Measurements from ENCODE around the gene NRXN2. TPM values are rescaled to one million over a fixed set of nuclear protein-coding genes. Genes with fewer than 3 reads are reported as not detected.
"Not testable (repeated sequence)": the region's sequence is repeated elsewhere in the genome, so short reads cannot be mapped to it uniquely, and the experiment has no call there.

The NRXN2 gene
- polyA plus RNA-seq, 3 donors: 1.2 to 4.6 (median 2.7) TPM

- WGBS, 3 donors: 5 to 11% (median 7%) methylated on average over 31 to 39 of the region's 39 CpGs
- H3K27ac ChIP-seq (ENCODE audit: low read depth, low read length): no peak overlapping the region
Observed at GRCh38 chr11:64713781-64714363, 9.1 kb downstream of the NRXN2 start.

- WGBS, 3 donors: 2 to 3% (median 2%) methylated on average over 74 to 111 of the region's 111 CpGs
Observed at GRCh38 chr11:64713016-64713707, 9.8 kb downstream of the NRXN2 start.

GRCh38 chr11:64712430-64713015, 10.5 kb downstream of the NRXN2 start:
- 6 to 11% (median 10%) methylated on average over 37 to 45 of the region's 45 CpGs for WGBS, 3 donors
- H3K27ac ChIP-seq (ENCODE audit: low read depth, low read length): no peak overlapping the region

More at GRCh38 chr11:64713016-64713707, 9.8 kb downstream of the NRXN2 start:
- H3K27ac ChIP-seq (ENCODE audit: low read depth, low read length): no peak overlapping the region

DNA sequence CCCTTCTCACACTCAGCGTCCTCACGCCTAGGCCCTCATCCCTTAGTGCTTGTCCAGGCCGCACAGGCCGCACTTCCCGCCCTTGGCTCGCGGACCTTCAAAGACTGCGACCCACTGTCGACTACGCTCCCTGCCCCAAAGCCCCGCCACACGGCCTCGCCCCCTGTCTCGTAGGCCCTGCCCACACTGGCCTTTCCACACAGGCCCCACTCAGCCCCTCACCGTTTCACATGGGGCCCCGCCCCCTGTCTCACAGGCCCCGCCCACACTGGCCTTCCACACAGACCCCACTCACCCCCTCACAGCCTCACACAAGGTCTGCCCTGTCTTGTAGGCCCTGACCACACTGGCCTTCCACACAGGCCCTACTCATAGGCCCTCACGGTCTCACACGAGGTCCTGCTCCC, 11.0 kb downstream of the NRXN2 start:
- H3K27ac ChIP-seq (ENCODE audit: low read depth, low read length): no peak overlapping the region
- WGBS, 3 donors: 36 to 45% (median 43%) methylated on average over 19 of the region's 19 CpGs

GRCh38 chr11:64711138-64711955, 11.7 kb downstream of the NRXN2 start:
- H3K27ac ChIP-seq (ENCODE audit: low read depth, low read length): no peak overlapping the region
- WGBS, 3 donors: 13 to 19% (median 14%) methylated on average over 40 to 46 of the region's 46 CpGs

GRCh38 chr11:64710418-64711137, 12.4 kb downstream of the NRXN2 start:
- no peak overlapping the region for H3K27ac ChIP-seq (ENCODE audit: low read depth, low read length)
- WGBS, 3 donors: 32 to 49% (median 40%) methylated on average over 13 of the region's 13 CpGs

DNA sequence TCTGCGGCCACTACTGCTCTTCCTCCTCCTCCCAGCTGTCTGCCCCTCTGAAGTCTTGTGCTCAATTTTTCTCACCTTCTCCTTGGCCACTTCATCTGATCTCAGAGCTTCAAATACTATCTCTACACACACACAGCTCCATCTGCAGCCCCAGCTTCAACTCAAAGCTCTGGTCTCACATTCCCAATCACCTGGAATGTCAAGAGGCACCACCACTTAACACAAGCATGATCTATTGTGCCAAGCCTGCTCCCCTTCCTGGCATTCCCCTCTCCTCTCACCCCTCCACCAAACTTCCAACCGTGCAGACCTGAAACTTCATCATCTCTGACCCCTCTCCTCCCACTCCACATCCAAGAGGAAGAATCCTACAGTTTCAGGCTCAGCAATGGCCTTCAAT, 17.5 kb downstream of the NRXN2 start:
- no peak overlapping the region for H3K27ac ChIP-seq (ENCODE audit: low read depth, low read length)
- WGBS, 3 donors: 33 to 67% (median 60%) methylated on average over 2 of the region's 2 CpGs

DNA sequence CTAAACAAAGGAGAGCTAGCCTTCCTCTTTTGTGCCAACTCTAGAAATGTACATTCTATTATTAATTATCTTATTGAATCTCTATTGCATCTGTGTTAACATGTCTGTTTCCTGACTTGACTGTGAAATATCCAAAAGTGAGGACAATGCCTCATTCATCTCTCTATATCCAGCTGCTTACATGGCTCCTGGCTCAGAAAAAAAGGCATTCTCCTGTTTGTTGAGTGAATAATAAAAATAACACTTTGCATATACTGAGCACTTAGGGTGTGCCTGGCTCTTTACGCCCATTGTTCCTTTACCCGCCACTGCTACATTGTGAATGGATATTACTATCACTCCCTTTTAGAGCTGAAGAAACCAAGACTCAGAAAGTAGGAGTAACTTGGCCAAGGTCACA, 19.9 kb downstream of the NRXN2 start:
- 94 to 95% (median 94%) methylated on average over 2 of the region's 2 CpGs for WGBS, 3 donors
- H3K27ac ChIP-seq (ENCODE audit: low read depth, low read length): no peak overlapping the region

GRCh38 chr11:64701956-64702355, 21.0 kb downstream of the NRXN2 start:
- not testable (repeated sequence) for H3K27ac ChIP-seq (ENCODE audit: low read depth, low read length)
- WGBS, 3 donors: 80 to 92% (median 87%) methylated on average over 19 to 28 of the region's 29 CpGs

- 78 to 93% (median 89%) methylated on average over 1 of the region's 1 CpG for WGBS, 3 donors
- H3K27ac ChIP-seq (ENCODE audit: low read depth, low read length): no peak overlapping the region
Observed at GRCh38 chr11:64698427-64698826, 24.6 kb downstream of the NRXN2 start.

DNA sequence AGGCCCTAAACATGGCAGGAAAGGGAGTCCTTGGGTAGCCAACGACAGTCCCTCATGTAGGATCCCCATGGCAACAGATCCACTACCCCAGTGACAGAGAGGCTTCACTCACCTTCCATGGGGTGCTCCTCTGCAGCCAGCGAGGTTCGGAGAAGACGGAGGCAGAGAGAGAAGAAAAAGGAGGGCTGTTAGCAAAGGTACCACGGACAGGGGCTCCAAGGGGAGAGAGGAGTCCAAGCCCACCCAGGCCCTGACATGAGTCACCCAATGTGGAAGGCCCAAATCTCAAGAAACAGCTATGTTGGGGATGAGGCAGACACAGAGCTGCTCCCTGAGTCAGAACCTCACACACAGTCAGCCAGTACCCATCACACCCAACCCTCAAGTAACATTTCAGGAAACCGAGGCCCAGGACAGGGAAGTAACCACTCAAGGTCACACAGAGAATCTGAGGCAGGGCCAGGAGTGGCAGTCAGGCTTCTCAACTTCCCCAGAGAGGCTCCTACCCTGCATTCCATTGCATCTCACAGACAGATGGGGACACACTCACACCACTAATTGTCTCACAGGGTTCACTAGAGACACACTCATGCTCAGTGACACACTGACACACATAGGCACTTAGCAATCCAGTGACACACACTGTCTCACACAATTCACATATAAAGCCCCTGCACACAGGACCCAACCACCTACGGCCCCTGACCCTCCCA, 25.2 kb downstream of the NRXN2 start:
- 75 to 88% (median 79%) methylated on average over 7 of the region's 7 CpGs for WGBS, 3 donors
- no peak overlapping the region for H3K27ac ChIP-seq (ENCODE audit: low read depth, low read length)

DNA sequence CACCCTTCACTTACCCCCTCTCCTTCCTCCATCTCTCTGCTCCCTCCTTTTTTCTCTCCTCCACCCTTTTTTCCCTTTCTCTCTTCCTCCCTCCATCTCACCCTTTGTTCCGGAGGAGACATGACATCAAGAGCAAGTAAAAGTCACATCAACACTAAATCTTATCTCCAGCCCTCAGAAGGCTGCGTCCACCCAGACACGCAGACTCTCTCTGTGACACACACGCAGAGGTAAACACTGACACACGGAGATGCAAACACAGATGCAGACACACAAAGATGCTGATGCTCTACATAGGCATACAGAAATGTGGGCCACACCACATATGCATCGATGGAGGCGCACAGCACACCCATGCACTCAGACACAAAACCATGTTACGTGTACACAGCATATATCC, 27.0 kb downstream of the NRXN2 start:
- WGBS, 3 donors: 80 to 88% (median 87%) methylated on average over 8 of the region's 8 CpGs
- H3K27ac ChIP-seq (ENCODE audit: low read depth, low read length): no peak overlapping the region

DNA sequence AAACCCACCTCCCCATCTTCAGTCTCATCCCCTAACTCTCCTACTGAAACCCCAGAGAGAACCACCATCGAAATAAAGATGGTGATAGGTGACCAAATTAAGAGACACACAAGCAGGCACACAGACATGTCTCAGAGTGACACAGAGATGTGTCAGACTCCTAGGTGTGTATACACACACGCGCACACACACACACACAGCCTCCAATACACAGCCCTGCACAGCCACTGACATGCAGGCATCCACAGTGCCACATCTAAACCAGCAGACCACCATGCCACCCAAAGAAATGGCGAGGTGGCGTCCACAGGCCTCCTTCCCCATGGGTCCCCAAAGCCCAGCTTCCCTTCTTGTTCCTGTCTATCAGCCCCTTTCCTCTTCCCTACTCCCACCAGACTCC, 27.4 kb downstream of the NRXN2 start:
- H3K27ac ChIP-seq (ENCODE audit: low read depth, low read length): no peak overlapping the region
- 82 to 95% (median 93%) methylated on average over 5 of the region's 5 CpGs for WGBS, 3 donors

DNA sequence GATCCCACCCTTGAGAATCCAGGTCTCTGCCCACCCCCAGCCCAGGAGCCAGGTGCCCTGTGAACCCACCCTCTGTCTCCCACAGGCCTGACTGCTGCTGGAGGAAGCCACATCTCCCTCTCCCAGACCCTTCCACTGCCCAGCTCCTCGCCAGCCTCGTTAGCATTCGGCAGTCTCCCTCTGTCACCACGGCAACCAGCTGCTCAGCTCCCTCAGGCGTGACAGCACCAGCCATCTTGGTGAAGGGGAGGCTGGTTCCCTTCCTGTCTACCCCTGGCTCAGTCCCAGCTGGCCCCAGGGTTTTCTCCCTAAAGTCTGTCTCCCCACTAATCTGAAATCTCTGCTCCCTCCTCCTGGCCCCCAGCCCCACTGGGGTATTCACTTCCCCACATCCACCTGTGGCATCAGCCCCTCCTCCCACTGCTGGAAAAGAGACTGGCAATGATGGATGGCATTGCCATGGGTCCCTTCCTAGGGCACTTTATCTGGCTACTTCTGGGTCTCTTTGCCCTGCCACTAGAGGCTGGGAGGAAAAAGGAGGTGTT, 28.1 kb downstream of the NRXN2 start:
- WGBS, 3 donors: 40 to 59% (median 56%) methylated on average over 5 of the region's 5 CpGs
- no peak overlapping the region for H3K27ac ChIP-seq (ENCODE audit: low read depth, low read length)

DNA sequence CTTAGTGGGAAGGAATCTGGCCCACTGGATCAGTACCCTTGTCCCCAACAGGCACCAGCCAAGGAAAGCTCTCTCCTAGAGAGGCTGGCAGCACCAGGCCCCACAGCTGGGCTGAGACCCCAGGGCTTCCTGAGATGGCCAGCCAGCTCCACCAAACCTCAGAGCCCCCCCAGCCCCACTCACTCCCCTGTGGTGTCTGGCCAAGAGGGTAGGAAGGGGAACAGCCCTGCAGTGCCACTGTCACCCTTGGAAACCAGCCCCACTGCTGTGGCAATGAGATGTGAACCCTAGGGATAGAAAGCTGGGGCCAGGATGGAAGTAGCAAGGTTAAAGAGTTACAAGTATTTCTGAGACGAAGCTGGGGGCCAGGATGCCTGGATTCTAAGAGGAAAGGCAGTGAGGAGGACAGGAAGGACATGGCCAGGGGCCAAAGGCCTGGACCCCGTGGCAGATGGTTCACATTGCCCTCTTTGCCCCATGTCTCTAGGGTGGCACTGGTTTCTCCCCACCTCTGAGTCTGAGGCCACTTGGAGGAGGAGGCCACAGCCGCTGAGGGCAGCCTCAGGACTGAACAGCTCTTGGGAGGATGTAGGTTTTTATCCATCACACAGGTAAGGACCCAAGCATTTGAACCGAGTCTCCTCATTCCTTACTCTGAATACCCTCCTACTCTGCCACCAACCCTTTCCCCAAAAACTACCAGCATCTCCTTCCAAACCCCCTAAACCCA, 28.8 kb downstream of the NRXN2 start:
- WGBS, 3 donors: 64 to 79% (median 65%) methylated on average over 4 of the region's 4 CpGs
- H3K27ac ChIP-seq (ENCODE audit: low read depth, low read length): no peak overlapping the region

DNA sequence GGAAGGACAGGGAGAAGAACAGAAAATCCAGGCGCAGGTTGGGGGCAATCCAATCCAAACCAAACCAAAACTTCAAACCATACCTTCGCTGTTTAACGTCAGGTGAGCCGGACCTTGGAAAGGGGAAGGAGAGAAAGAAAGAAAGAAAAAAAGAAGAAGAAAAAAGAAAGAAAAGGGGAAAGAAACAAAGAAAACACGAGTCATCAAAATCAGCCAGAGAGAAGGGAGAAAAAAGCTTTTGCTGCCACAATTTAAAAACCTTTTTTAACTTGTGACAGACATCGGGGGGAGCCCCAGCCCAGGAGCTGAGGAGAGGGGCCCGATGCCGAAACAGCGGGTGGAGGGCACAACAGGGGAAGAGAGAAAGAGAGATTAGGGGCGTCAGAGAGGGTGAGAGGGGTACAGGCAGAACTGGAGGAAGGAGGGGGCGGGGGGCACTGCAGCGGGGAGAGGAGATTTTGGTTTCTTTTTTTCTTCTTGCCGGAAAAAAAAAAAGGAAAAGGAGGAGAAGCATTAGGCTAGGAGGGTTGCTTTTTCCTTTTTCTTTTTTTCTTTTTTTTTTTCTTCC, 30.1 kb downstream of the NRXN2 start:
- 17 to 30% (median 26%) methylated on average over 13 of the region's 13 CpGs for WGBS, 3 donors
- H3K27ac ChIP-seq (ENCODE audit: low read depth, low read length): no peak overlapping the region

- WGBS, 3 donors: 89 to 98% (median 96%) methylated on average over 1 of the region's 1 CpG
Observed at GRCh38 chr11:64691543-64691942, 31.5 kb downstream of the NRXN2 start.

More at GRCh38 chr11:64691543-64691942, 31.5 kb downstream of the NRXN2 start:
- H3K27ac ChIP-seq (ENCODE audit: low read depth, low read length): no peak overlapping the region
